Mammary epithelial cell (primary cell): ENCODE results near the gene GNPTG.

Experiments
- EZH2 ChIP-seq: IDR thresholded peaks from 2 replicates; pipeline ENCODE4 v1.6.1; 2012; ENCODE audit warnings: low read length, inconsistent platforms, borderline replicate concordance
- TF ChIP-seq, protein P1 (sequence below), 2 donors: IDR thresholded peaks in 1 of 2; conservative IDR thresholded peaks in 1 of 2; 2 replicates each; pipeline ENCODE4 v1.5.1; 2011 to 2012; ENCODE audit warnings: inconsistent platforms in 2 of 2, low read length in 2 of 2, mild to moderate bottlenecking in 2 of 2, control low read depth in 1 of 2, low read depth in 1 of 2; ENCODE audit not compliant: insufficient read depth in 1 of 2; ENCODE audit errors: extremely low read depth in 1 of 2

- TF ChIP-seq, protein P1, sequence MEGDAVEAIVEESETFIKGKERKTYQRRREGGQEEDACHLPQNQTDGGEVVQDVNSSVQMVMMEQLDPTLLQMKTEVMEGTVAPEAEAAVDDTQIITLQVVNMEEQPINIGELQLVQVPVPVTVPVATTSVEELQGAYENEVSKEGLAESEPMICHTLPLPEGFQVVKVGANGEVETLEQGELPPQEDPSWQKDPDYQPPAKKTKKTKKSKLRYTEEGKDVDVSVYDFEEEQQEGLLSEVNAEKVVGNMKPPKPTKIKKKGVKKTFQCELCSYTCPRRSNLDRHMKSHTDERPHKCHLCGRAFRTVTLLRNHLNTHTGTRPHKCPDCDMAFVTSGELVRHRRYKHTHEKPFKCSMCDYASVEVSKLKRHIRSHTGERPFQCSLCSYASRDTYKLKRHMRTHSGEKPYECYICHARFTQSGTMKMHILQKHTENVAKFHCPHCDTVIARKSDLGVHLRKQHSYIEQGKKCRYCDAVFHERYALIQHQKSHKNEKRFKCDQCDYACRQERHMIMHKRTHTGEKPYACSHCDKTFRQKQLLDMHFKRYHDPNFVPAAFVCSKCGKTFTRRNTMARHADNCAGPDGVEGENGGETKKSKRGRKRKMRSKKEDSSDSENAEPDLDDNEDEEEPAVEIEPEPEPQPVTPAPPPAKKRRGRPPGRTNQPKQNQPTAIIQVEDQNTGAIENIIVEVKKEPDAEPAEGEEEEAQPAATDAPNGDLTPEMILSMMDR (conservative IDR thresholded peaks at IDR 0.05 in 1 of 2, IDR thresholded peaks at IDR 0.05 in 1 of 2; ENCODE audit: extremely low read depth in 1 of 2, insufficient read depth in 1 of 2, low read depth in 1 of 2, low read length in 2 of 2) = no peak
- TF ChIP-seq EZH2 = no peak
Measured at GRCh38 chr16:1308036-1308976, 43.4 kb upstream of the GNPTG start.
